OCI-LY3 (cell line): ENCODE measurements around the gene CABP2.
"Not testable (repeated sequence)": the region's sequence is repeated elsewhere in the genome, so short reads cannot be mapped to it uniquely, and the experiment has no call there.

Experiments
- H2AFZ ChIP-seq: fragments of 200-600, 300-600 bp; shearing (Covaris generic); 2 replicates; pipeline ENCODE4 v1.6.0; 2014; ENCODE audit warnings: antibody characterized with exemption, low read depth, low read length
- H3K27ac ChIP-seq: fragments of 200-600, 300-600 bp; sonication (generic); 2 replicates; pipeline ENCODE4 v1.5.1; 2014; ENCODE audit warnings: mild to moderate bottlenecking, low read length, moderate library complexity, mixed read lengths
- H3K27me3 ChIP-seq: fragments of 200-600, 300-600 bp; sonication (generic); 2 replicates; pipeline ENCODE4 v1.6.1; 2014; ENCODE audit warnings: low read depth, low read length, mixed read lengths
- H3K36me3 ChIP-seq: fragments of 200-600, 300-600 bp; sonication (generic); replicated peaks from 2 replicates; pipeline ENCODE3; 2014; ENCODE audit warnings: low read depth, low read length, mixed read lengths
- H3K4me1 ChIP-seq: fragments of 300-600, 200-600 bp; sonication (generic); 2 replicates; pipeline ENCODE4 v1.6.1; 2014; ENCODE audit warnings: low read length, mixed read lengths
- H3K4me2 ChIP-seq: fragments of 200-600, 300-600 bp; sonication (generic); 2 replicates; pipeline ENCODE4 v1.6.1; 2014; ENCODE audit warnings: low read length, mixed read lengths
- H3K4me3 ChIP-seq: fragments of 300-600, 200-600 bp; sonication (generic); 2 replicates; pipeline ENCODE4 v1.5.1; 2014; ENCODE audit warnings: antibody characterized with exemption, mild to moderate bottlenecking, low read length, moderate library complexity
- H3K79me2 ChIP-seq: fragments of 300-600, 200-600 bp; shearing (Covaris generic); 2 replicates; pipeline ENCODE4 v1.6.1; 2014; ENCODE audit warnings: mild to moderate bottlenecking, low read length, mixed read lengths
- H3K9ac ChIP-seq: fragments of 300-600, 200-600 bp; shearing (Covaris generic); 2 replicates; pipeline ENCODE4 v1.6.0; 2014; ENCODE audit warnings: mild to moderate bottlenecking, low read length, moderate library complexity
- H3K9me3 ChIP-seq: fragments of 200-600, 300-600 bp; shearing (Covaris generic); 2 replicates; pipeline ENCODE4 v1.6.1; 2014; ENCODE audit warnings: low read length, mixed read lengths; ENCODE audit not compliant: insufficient read depth
- H4K20me1 ChIP-seq: fragments of 200-600, 300-600 bp; sonication (generic); 2 replicates; pipeline ENCODE4 v1.6.1; 2016; ENCODE audit warnings: low read length, mixed read lengths; ENCODE audit not compliant: insufficient read depth
- CTCF ChIP-seq: fragments of 200-600, 300-600 bp; sonication (generic); IDR thresholded peaks from 2 replicates; pipeline ENCODE4 v1.5.1; 2014; ENCODE audit warnings: antibody characterized with exemption, low read length, low read depth
- EZH2phosphoT487 ChIP-seq: fragments of 200-600 bp; shearing (Covaris generic); IDR thresholded peaks from 2 replicates; pipeline ENCODE4 v1.6.1; 2018; ENCODE audit warnings: antibody characterized with exemption, mixed run types, low read depth

The CABP2 gene

GRCh38 chr11:67489203-67489884 lies 33.9 kb downstream of the CABP2 start:
- Histone ChIP-seq H3K36me3 (peaks cover 61% of the 10 kb centered on the region), H4K20me1 (peaks cover 10% of the 10 kb centered on the region; the same call in 1 of the 2 replicates), H3K4me3 (no peak overlapping the region), H3K4me1 (peaks cover 38% of the 10 kb centered on the region), H3K9ac (no peak overlapping the region), H3K27ac (no peak overlapping the region), H3K27me3 (no peaks in the 10 kb centered on the region), H3K79me2 (peaks cover 28% of the 10 kb centered on the region), H3K4me2 (no peak overlapping the region), H3K9me3 (no peaks in the 10 kb centered on the region), H2AFZ (no peak overlapping the region)
- no peak for TF ChIP-seq CTCF
- TF ChIP-seq EZH2phosphoT487, result no peak

GRCh38 chr11:67486481-67487195 lies 36.6 kb downstream of the CABP2 start:
- peaks cover 10% of the 10 kb centered on the region; the same call in 1 of the 2 replicates for H4K20me1 ChIP-seq
- H2AFZ ChIP-seq, result no peak overlapping the region
- H3K27ac ChIP-seq, result peak overlapping the region; percentile 82
- no peak overlapping the region; the same call in 1 of the 2 replicates for H3K4me3 ChIP-seq
- TF ChIP-seq CTCF, result no peak
- no peak for TF ChIP-seq EZH2phosphoT487
- H3K9ac ChIP-seq, result no peak overlapping the region
- peak overlapping the region; percentile 95 for H3K4me2 ChIP-seq
- peaks cover 35% of the 10 kb centered on the region for H3K36me3 ChIP-seq
- H3K27me3 ChIP-seq, result no peaks in the 10 kb centered on the region
- H3K4me1 ChIP-seq, result peaks cover 57% of the 10 kb centered on the region
- peaks cover 39% of the 10 kb centered on the region for H3K79me2 ChIP-seq
- H3K9me3 ChIP-seq, result no peaks in the 10 kb centered on the region

- H3K9ac ChIP-seq, H3K9me3 ChIP-seq, H3K27me3 ChIP-seq, H2AFZ ChIP-seq, H3K4me3 ChIP-seq: not testable (repeated sequence)
- Histone ChIP-seq H4K20me1 (peaks cover 10% of the 10 kb centered on the region; the same call in 1 of the 2 replicates), H3K79me2 (peaks cover 39% of the 10 kb centered on the region), H3K4me2 (peak overlapping the region; percentile 95), H3K36me3 (peaks cover 28% of the 10 kb centered on the region), H3K27ac (peak overlapping the region; percentile 82), H3K4me1 (peaks cover 58% of the 10 kb centered on the region)
Measured at GRCh38 chr11:67485873-67486361, 37.3 kb downstream of the CABP2 start.

GRCh38 chr11:67484847-67485311 lies 38.4 kb downstream of the CABP2 start:
- Histone ChIP-seq H3K79me2 (peaks cover 39% of the 10 kb centered on the region), H2AFZ (no peak overlapping the region), H3K9me3 (no peaks in the 10 kb centered on the region), H3K27me3 (0 out of 2 replicates have a peak, but pooled peaks cover 3% of the 10 kb centered on the region), H3K4me2 (peak overlapping the region; percentile 95), H4K20me1 (peaks cover 10% of the 10 kb centered on the region; the same call in 1 of the 2 replicates), H3K9ac (peak overlapping the region; percentile 68), H3K4me3 (peak overlapping the region; percentile 76), H3K4me1 (peaks cover 58% of the 10 kb centered on the region), H3K27ac (peak overlapping the region; percentile 82), H3K36me3 (peaks cover 18% of the 10 kb centered on the region)
- TF ChIP-seq CTCF (no peak; the same call in 1 of the 2 replicates), EZH2phosphoT487 (no peak)
